H4 (cell line): Measurements from ENCODE around the gene CMTM3. TPM values are rescaled to one million over a fixed set of nuclear protein-coding genes. Genes with fewer than 3 reads are reported as not detected.
"Not testable (repeated sequence)": the region's sequence is repeated elsewhere in the genome, so short reads cannot be mapped to it uniquely, and the experiment has no call there.

Source experiments
- DNase-seq: peaks from one replicate; pipeline ENCODE4 v3.0.0-alpha.2; 2015; ENCODE audit warnings: low spot score
- total RNA-seq: library from RNA; depleted of rRNA; stranded (reverse); fragments of >200 nt; shearing (Covaris generic); gene quantifications from 2 replicates; pipeline ENCODE4 v1.2.3, GENCODE V29; 2014; rRNA removed

The CMTM3 gene, protein sequence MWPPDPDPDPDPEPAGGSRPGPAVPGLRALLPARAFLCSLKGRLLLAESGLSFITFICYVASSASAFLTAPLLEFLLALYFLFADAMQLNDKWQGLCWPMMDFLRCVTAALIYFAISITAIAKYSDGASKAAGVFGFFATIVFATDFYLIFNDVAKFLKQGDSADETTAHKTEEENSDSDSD
- total RNA-seq: 20.0 and 29.8 TPM in 2 replicates

DNA sequence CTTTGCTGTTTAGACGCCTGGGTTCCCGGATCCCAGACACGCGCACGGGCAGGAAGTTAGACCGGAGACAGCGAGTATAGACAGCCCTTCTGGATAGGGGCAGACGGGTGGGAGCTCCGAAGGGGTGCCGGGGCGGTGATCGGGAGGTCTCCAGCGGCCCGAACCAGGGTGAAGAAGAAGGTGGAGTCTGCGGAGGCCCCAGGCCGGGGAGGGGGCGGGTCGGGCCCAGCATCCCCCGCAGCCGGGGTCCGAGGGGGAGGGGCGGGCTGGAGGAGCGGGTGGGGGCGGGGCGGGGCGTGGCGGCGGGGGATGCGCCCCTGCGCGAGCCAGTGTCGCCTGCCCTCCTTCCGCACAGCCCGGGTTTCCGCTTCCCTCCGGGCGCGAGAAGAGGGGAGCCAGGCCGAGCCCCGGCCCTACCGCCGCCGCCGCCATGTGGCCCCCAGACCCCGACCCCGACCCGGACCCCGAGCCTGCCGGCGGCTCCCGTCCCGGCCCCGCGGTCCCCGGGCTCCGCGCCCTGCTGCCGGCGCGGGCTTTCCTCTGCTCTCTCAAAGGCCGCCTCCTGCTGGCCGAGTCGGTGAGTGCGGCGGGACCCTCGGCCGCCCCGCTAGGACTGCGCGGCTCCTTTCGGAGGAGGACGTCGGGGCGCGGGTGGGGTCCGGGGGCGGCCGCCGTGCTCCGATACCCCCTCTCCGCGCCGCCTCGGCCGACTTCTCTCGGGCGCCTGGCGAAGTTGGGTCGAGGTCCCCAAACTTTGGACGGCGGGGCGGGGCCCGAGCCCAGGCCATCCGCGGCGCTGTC lies at the start of gene CMTM3:
CMTM3 (plus strand) TSS at position 329 of the 801 bp plus-strand sequence; CDS start at position 431, 102 bp downstream.
- peak; percentile 35 for DNase-seq

DNA sequence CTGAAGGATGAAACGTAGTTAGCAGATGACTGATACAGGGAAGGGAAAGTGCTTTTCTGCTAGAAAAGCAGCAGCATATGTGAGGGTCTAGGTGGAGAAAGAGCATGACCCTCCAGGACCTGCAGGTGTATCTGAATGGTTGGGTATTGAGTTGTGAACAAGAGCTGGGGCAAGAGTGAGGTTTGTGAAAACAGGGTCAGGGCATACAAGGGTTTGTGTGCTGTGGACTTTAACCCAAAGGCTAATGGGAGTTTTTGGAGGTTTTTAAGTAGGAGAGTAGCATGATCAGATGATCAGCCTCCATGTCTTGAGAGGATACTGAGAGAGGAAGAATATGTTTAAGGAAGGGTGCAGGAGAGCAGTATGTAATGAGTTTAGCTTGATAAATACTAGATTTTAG lies 44.4 kb upstream of the CMTM3 start:
- no peak for DNase-seq

DNA sequence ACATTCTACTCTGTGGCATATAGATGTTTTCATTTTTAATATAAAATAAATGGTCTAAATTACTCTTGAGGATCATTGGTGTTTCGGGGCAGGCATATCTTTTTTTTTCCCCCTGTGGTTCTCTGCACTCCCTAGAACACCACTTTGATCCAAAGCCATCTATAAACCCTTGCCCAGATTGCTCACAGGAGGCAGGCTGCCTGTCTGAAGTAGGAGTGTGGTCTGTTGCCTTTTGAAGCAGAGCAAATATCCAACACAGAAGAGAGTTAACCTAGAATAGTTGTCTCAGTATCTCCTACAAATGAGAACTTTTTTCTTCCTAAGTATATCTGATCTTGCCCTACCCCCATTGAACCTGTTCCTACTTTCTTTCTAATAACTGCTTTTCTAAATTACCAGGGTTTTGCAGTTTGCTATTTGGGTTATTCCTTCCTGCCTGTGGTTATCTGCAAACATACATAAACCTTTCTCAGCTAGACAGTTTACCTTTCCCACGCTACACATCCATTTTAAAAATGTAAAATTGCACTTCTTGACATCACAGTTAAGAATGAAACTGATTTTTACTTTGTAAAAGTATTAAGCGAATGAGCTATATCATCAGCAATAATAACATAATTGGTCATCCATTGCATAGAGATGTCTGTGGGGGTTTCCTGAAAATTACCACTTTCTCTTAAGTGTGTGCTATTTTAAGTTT lies 43.0 kb upstream of the CMTM3 start:
- no peak for DNase-seq

DNA sequence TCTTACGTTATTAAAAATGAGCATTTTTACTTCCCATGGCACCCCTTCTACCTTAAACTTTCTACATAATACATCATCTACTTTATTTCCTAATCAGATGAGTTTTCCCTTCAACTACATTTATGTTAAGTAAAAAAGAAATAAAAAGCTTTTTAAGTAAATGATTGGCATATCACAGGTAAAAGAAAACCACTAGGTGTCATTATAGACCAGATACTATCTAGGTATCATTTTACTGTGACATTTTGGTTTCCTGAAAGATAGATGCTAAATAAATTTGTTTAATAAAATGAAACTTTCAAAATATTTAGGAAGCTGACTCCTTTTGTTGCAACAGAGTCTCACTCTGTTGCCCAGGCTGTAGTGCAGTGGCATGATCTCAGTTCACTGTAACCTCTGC lies 42.1 kb upstream of the CMTM3 start:
- DNase-seq: no peak

DNA sequence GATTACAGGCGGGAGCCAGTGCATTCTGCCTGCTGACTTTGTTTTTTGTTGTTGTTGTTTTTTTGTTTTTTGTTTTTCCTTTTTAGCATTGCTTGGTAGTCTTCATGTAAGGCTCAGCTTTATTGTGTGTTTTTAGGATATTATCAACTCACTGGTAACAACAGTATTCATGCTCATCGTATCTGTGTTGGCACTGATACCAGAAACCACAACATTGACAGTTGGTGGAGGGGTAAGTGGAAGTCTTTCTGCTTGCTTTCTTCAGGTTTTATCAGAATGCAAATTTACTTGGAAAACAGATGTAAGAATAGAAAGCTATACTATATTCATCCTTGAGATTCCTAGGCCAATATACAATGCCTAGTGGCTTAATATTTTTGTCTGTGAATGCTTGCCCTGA lies 41.5 kb upstream of the CMTM3 start:
- DNase-seq: no peak

DNA sequence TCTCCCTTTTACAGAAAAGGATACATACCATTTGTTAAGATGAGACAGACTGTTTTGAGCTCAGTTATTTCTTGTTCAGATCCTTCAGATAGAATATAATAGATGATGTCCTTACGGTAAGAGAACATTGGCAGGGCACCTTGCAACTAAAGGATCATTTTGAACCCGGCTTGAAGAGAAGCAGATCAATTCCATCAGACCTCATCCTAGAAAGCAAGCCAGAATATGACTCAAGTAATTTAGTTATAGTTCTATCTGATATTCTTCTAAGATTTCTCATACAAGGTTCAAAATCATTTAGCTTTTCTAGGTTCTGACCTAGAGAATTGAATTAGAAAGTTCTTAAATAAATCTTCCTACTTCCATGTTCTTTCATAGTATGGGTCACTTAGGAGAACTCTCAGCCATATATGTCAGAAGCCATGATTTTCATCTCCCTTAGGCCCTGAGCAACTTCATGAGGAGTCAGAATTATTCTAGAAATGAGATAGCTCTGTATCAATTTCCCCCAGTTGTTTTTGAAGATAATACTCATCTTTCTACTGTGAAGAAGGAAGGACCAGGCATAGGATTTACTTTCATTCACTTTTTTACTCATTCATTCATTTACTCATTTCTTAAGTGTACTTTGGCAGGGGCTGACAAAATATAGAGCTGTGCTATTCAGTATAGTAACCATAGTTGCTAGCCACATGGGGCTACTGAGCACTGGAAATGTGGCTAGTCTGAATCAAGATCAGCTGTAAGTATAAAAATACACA lies 40.8 kb upstream of the CMTM3 start:
- DNase-seq: no peak

DNA sequence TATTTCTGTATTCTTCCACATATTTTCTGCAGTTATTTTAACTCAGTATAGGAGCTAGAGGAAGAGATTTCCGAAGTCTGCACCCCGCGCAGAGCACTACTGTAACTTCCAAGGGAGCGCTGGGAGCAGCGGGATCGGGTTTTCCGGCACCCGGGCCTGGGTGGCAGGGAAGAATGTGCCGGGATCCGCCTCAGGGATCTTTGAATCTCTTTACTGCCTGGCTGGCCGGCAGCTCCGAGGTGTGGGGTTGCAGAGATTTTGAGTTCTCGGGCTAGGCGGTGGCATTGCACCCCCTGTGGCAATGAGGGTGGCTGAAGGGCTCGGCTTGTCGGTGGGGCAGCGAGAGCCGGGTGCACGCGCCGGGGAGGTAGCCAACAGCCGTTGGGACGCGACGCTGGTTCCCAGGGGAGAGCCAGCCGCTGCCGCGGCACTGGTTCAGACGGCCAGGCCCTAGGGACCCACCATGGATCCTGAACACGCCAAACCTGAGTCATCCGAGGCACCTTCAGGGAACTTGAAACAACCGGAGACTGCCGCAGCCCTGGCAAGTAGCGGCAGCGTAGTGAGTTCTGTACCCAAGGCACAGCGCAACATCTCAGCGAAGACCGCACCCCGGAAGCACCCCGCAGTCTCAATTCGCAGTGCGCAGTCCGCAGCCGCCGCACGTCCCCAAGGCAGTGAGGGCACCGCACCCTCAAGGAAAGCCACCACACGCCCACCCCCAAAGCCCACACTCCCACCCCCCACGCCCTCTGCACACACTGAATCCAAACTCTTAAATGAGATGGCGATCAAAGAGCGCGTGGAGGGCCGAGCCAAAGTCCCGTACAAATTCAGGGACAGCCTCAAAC lies 38.2 kb upstream of the CMTM3 start, which contains the start of gene CMTM1:
CMTM1 (plus strand) TSS at position 389 of the 851 bp plus-strand sequence; CDS start at position 464, 75 bp downstream.
- no peak for DNase-seq

DNA sequence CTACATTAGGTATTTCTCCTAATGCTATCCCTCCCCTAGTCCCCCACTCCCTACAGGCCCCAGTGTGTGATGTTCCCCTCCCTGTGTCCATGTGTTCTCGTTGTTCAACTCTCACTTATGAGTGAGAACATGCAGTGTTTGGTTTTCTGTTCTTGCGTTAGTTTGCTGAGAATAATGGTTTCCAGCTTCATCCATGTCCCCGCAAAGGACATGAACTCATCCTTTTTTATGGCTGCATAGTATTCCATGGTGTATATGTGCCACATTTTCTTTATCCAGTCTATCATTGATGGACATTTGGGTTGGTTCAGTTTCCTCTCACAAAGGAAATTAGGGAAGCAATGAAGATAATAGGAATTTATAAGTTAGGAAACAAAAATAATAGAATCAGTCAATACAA lies 37.2 kb upstream of the CMTM3 start:
- DNase-seq: not testable (repeated sequence)

DNA sequence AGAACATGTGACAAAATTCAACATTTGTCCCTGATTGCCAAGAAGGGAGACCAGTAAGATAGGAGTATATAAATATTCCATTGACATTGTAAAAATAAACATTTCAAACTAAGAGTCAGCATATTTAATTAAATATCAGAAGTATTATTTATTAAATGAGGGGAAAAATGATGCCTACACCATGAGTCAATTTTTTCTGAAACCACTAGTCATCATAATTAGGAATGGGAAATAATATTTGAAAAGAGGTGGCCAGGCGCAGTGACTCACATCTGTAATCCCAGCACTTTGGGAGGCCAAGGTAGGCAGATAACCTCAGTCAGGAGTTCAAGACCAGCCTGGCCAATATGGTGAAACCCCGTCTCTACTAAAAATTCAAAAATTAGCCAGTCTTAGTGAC lies 36.1 kb upstream of the CMTM3 start:
- no peak for DNase-seq

DNA sequence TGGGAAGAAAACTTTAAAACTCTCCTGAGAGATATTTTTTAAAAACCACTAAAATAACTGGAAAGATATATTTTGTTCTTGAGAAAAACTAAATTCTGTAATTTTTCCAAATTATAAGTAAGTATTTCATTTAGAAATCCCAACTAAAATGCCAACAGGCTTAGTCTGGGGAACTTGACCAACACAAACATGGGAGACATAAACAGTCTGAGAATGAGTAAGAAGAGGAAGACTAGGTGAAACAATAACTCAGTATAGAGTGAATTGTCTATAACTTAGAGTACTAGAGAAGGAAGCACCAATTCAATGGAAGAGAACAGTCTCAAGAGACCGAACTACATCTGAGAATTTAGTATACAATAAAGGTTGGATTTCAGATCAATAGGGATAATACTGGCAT lies 35.4 kb upstream of the CMTM3 start:
- DNase-seq: no peak

DNA sequence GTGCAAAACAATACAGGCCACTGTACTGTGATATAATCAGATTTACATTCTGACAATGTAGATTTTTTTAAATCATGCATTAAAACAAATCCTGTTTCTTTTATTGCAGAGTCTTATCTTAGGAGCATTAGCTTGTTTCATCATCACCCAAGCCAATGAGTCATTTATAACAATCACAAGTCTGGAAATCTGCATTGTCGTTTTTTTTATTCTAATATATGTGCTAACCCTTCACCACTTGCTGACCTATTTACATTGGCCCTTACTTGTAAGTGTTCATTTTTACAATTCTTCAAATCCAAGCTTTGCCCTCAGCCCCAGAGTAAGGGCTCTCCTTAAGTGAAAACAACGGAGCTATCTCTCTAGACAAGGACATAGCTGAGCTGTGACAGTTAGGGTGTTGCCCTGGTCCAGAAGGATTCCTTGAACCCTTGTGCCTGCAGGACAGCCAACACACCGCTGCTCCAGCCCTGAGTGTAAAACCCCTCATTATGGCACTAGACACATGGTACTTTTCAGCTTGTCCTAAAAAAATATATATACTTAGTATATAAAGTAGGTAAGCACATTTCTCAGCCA lies 34.6 kb upstream of the CMTM3 start:
- peak; percentile 59 for DNase-seq

DNA sequence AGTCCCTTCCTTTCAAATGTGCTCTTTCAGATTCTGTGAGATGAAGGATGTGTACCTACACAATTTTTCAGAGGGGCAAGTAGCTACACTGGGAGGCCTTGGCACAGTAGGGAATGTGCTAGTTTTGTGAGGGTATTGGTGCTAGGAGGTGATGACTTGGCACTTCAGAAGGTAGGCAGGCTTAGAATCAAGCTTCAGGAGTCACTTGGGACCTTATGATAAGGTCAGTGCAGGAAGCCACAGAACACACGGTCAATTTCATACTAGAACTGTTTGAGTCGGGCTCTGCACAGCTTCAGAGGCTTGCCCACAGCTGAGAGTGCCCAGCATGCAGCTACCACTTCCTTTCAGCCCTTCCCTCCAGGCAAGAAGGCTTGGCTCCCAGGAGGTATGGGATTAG lies 32.1 kb upstream of the CMTM3 start:
- peak; percentile 25 for DNase-seq

DNA sequence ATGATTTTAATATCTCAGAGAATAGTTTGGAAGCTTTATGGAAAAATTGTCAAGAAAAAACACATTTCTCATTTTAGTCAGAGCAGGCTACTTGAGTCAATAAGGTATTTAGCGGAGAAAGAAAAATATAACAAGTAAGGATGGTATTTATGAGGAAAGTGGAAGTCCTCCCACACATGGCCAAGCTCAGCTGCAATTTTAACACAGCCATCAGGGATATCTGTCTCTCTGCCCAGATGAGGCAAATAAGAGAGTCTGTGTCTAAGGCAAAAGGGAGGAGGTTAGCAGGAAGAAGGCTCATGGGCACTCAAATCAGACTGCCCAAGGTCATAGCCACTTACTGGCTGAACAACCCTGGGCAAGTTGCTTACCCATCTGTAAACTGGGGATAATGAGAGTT lies 30.4 kb upstream of the CMTM3 start:
- no peak for DNase-seq

DNA sequence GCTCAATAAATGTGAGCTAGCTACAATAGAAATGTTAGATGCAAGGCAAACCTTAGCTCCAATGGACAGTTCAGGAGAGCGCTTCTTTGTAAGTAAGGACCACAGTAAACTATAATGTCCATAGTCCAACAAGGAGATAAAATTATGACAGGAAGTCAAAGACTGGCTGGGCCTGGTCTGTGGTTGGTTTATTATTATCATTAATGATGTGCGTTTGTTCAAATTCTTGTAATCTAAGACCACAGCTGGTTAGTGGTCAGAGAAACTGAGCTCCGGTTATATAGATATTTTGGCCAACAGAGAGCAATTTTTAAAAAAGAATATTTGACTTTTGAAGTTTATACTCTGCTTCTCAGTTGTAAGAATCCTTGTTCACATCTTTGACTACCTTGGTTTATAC lies 30.0 kb upstream of the CMTM3 start:
- DNase-seq: no peak

DNA sequence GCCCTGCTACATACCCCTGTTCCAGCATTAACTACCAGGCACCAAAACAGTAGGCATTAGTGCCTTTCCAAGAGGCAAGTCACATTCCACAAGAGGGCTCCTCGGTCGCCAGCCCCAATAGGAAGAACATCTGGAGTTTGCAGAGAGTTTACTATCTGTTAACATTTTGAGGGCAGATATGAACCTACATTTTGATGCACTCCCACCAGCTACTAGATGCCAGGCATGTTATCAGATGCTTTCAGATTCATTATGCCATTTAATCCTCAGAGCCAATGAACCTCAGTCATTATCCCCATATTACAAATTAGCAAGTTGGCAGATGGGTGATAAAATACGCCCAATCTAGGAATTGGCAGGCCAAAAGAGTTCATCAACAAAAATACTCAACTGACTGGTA lies 29.4 kb upstream of the CMTM3 start:
- no peak for DNase-seq

DNA sequence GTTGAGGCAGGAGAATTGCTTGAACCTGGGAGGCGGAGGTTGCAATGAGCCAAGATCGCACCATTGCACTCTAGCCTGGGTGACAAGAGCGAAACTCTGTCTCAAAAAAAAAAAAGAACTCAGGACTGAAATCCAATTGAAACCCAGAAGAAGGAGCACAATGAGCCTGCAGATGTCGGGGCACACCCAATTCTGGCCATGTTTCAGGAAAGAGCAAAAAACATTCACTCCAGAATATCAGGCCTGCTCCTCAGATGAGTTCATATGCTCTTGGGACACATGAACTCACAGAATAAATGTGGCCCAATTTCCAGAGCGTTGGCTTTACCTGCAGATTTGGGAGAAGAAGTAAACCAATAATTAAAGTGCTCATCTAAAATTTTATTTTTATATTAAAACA lies 28.2 kb upstream of the CMTM3 start:
- no peak for DNase-seq

DNA sequence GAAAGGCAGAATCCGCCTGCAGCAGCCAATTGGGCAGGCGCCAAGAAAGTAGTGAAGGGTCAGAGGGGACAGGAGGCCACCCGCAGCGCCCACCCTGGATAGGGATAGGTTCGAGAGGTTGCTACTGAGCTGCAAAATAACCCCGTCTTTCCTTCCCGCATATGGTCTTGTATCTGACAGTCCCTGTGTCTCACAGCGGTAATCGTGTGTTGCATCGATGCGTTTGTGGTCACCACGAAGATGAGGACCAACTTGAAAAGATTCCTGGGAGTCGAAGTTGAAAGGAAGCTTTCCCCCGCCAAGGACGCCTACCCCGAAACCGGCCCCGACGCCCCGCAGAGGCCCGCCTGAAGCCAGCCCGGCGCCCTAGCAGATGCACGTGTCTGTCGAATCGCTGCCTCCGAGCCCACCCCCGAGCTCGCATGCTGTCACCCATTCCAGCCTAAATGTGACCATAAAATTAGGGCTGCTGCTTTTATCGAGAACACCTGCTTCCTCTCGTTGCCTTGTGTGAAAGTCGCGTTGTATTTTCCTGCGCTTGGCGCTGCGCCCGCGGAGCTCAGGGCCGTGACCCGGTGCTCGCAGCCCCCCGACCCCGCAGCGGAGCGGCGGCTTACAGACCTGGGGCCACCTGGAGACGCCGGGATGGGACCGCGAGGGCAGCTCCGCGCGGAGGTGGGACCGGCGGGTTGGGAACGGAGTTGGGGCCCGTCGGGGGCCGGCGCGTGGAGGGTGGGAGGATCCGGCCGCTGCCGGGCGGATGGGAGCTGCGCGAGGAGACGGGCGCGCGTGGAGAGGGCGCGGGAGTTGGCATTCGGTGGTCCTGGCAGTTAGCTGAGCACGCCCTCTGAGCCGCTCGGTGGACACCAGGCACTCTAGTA lies 25.6 kb upstream of the CMTM3 start, which contains the start of gene CMTM2:
CMTM2 (plus strand) TSS at position 813 of the 881 bp plus-strand sequence. CDS start 145 bp downstream, outside the sequence.
- no peak for DNase-seq

DNA sequence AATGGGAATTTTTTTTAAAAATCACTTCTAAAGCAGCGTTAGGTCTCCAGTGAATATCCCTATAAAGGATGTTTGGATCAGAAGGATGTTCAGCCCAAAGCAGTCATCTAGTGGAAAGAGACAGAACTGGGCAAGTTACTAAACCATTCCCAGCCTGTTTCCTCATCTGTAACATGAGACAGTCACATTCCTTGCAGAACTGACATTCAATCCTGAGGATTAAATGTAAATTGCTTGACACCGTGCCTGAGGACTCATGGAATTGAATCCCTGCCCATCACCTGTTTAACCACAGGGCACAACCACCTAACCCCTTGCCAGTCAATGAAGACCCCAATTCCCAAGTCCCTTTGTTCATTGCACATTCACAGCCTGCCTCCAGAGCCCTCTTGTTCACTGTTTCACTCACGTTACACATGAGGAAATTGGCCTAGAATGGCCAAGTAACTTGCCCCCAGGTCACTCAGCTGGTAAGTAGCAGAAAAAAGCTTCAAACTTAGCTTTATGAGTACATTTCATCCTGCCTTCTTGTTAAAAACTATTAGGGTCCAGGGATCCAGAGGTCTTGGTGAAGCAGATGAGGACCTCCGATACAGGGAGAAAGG lies 23.8 kb upstream of the CMTM3 start:
- peak; percentile 55 for DNase-seq
